Colonic mucosa (tissue), 4 donors: ENCODE data around the gene PTPRT. TPM values are rescaled to one million over a fixed set of nuclear protein-coding genes. Genes with fewer than 3 reads are reported as not detected.

ENCODE experiments used
- DNase-seq: peaks from one replicate; pipeline ENCODE4 v3.0.0-alpha.2; 2020
- H3K27ac ChIP-seq: fragments of 200-600 bp; one replicate; pipeline ENCODE4 v1.8.0; 2021
- H3K27me3 ChIP-seq: fragments of 200-600 bp; one replicate; pipeline ENCODE4 v1.8.0; 2021
- H3K36me3 ChIP-seq: fragments of 200-600 bp; one replicate; pipeline ENCODE4 v1.8.0; 2021
- H3K4me1 ChIP-seq: fragments of 200-600 bp; one replicate; pipeline ENCODE4 v1.8.0; 2021; ENCODE audit warnings: mild to moderate bottlenecking
- H3K4me3 ChIP-seq: fragments of 200-600 bp; one replicate; pipeline ENCODE4 v1.8.0; 2021
- H3K9ac ChIP-seq, 2 donors: one replicate each; pipeline ENCODE4 v1.7.0; 2013; ENCODE audit warnings: control low read depth in 2 of 2, low read depth in 2 of 2, low read length in 2 of 2
- H3K9me3 ChIP-seq: fragments of 200-600 bp; one replicate; pipeline ENCODE4 v1.8.0; 2021
- intact Hi-C: fragments of 100-400 bp; cut with DNase I; formaldehyde crosslinking; loops from one replicate; pipeline ENCODE4 v1.14.1; 2022
- total RNA-seq, 2 donors: library from RNA; stranded (reverse); fragmentation: NEBNext Ultra II Directional in 1 of 2; extraction: Animal tissue kit (Norgen Biotek cat#: 25700) in 1 of 2; gene quantifications; one replicate each; pipeline ENCODE4 v1.2.1, GENCODE V29; 2021
- TF ChIP-seq, protein P1 (sequence below): fragments of 200-600 bp; IDR thresholded peaks from one replicate; pipeline ENCODE4 v1.8.0; 2022; ENCODE audit warnings: antibody characterized with exemption, mild to moderate bottlenecking
- donor health status: healthy.
- donor health status: DM: no; HTN: no; CAD: no.
- donor health status: DM: no; HTN: no; CAD: no.

Gene PTPRT
- total RNA-seq, 2 donors from 2014 or later: 0.11 to 0.12 TPM

DNA sequence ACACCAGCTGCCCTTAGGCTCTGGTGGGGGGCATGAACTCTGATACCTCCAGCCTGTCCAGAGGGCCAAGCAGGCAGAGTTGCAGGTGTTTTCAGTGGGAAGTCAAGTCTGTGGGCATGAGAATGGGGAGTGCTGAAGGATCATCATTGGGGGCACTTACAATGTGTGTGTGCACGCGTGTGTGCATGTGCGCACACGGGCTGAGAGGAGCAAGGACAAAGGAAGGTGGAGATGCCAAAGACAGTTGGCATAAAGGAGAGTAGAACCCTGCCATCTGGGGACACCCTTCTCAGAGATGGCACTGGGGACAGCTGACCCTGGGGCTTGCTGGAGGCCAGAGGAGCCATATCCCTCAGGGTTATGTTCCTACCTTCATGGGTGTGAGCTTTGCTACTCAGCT is 1163.1 kb downstream of the PTPRT start:
- no peaks in the 10 kb centered on the region for H3K36me3 ChIP-seq
- no peaks in the 10 kb centered on the region for H3K9me3 ChIP-seq
- intact Hi-C loops: no loop called here
- no peak overlapping the region for H3K27ac ChIP-seq
- TF ChIP-seq, protein P1, sequence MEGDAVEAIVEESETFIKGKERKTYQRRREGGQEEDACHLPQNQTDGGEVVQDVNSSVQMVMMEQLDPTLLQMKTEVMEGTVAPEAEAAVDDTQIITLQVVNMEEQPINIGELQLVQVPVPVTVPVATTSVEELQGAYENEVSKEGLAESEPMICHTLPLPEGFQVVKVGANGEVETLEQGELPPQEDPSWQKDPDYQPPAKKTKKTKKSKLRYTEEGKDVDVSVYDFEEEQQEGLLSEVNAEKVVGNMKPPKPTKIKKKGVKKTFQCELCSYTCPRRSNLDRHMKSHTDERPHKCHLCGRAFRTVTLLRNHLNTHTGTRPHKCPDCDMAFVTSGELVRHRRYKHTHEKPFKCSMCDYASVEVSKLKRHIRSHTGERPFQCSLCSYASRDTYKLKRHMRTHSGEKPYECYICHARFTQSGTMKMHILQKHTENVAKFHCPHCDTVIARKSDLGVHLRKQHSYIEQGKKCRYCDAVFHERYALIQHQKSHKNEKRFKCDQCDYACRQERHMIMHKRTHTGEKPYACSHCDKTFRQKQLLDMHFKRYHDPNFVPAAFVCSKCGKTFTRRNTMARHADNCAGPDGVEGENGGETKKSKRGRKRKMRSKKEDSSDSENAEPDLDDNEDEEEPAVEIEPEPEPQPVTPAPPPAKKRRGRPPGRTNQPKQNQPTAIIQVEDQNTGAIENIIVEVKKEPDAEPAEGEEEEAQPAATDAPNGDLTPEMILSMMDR: no peak
- H3K27me3 ChIP-seq: no peaks in the 10 kb centered on the region
- no peak for DNase-seq
- no peak overlapping the region for H3K4me3 ChIP-seq
- no peaks in the 10 kb centered on the region for H3K4me1 ChIP-seq
- H3K9ac ChIP-seq: no peak overlapping the region

- Histone ChIP-seq H3K9ac (no peak overlapping the region), H3K27me3 (no peaks in the 10 kb centered on the region), H3K4me1 (no peaks in the 10 kb centered on the region), H3K36me3 (no peaks in the 10 kb centered on the region), H3K4me3 (no peak overlapping the region), H3K9me3 (no peaks in the 10 kb centered on the region), H3K27ac (no peak overlapping the region)
- intact Hi-C loops: no loop called here
- TF ChIP-seq, protein P1: no peak
- no peak for DNase-seq
These were observed 1165.1 kb downstream of the PTPRT start for GRCh38 chr20:42024653-42025052.
